GM19025 (cell line): ENCODE measurements around the gene ZNF710.
A peak's percentile ranks its signal among the peaks of the same experiment; 100 is the strongest.
"Not testable (repeated sequence)": the region's sequence is repeated elsewhere in the genome, so short reads cannot be mapped to it uniquely, and the experiment has no call there.

Experiments used
- ATAC-seq: cut with Tn5 transposase; IDR thresholded peaks from one replicate; pipeline ENCODE4 v1.9.1; 2021; ENCODE audit warnings: mild to moderate bottlenecking, low read depth, moderate library complexity; ENCODE audit not compliant: unreplicated experiment

ZNF710 gene

GRCh38 chr15:90055182-90055581 lies 54.1 kb downstream of the ZNF710 start:
- no peak for ATAC-seq

GRCh38 chr15:90056529-90056928 lies 55.4 kb downstream of the ZNF710 start:
- ATAC-seq = no peak

- no peak for ATAC-seq
Measured at GRCh38 chr15:90058308-90058707, 57.2 kb downstream of the ZNF710 start.

GRCh38 chr15:90058775-90059174 lies 57.7 kb downstream of the ZNF710 start:
- ATAC-seq = no peak

GRCh38 chr15:90059208-90059985 lies 58.3 kb downstream of the ZNF710 start:
- peak; percentile 82 for ATAC-seq

GRCh38 chr15:90060797-90061196 lies 59.7 kb downstream of the ZNF710 start:
- no peak for ATAC-seq

GRCh38 chr15:90062023-90062442 lies 60.9 kb downstream of the ZNF710 start:
- no peak for ATAC-seq

GRCh38 chr15:90062462-90062932 lies 61.4 kb downstream of the ZNF710 start:
- ATAC-seq = no peak

GRCh38 chr15:90062973-90063769 lies 62.0 kb downstream of the ZNF710 start:
- ATAC-seq = no peak

GRCh38 chr15:90063770-90064247 lies 62.7 kb downstream of the ZNF710 start:
- no peak for ATAC-seq

GRCh38 chr15:90064911-90065681 lies 64.0 kb downstream of the ZNF710 start:
- no peak for ATAC-seq

GRCh38 chr15:90065682-90066049 lies 64.5 kb downstream of the ZNF710 start:
- ATAC-seq = no peak

- no peak for ATAC-seq
Measured at GRCh38 chr15:90067181-90067952, 66.2 kb downstream of the ZNF710 start.

GRCh38 chr15:90067953-90068606 lies 67.0 kb downstream of the ZNF710 start:
- no peak for ATAC-seq

- not testable (repeated sequence) for ATAC-seq
Measured at GRCh38 chr15:90070623-90071022, 69.5 kb downstream of the ZNF710 start.

- no peak for ATAC-seq
Measured at GRCh38 chr15:90071220-90071807, 70.2 kb downstream of the ZNF710 start.

- ATAC-seq = no peak
Measured at GRCh38 chr15:90072978-90073640, 72.0 kb downstream of the ZNF710 start.

- no peak for ATAC-seq
Measured at GRCh38 chr15:90074023-90074422, 72.9 kb downstream of the ZNF710 start.

GRCh38 chr15:90074916-90075315 lies 73.8 kb downstream of the ZNF710 start:
- ATAC-seq = no peak
